Endodermal cell (in vitro differentiated cells): Measurements from ENCODE around the gene SAFB2. TPM values are rescaled to one million over a fixed set of nuclear protein-coding genes. Genes with fewer than 3 reads are reported as not detected.

ENCODE experiments used
- DNase-seq: peaks from one replicate; pipeline ENCODE4 v3.0.0-alpha.2; 2017
- H3K27ac ChIP-seq: 2 replicates; pipeline ENCODE4 v1.5.1; 2013; ENCODE audit warnings: mild to moderate bottlenecking, low read depth, low read length, moderate library complexity
- H3K27me3 ChIP-seq: 2 replicates; pipeline ENCODE4 v1.6.1; 2013; ENCODE audit warnings: mild to moderate bottlenecking, low read length, moderate library complexity; ENCODE audit not compliant: insufficient read depth, control insufficient read depth, poor library complexity, severe bottlenecking
- H3K36me3 ChIP-seq: 2 replicates; pipeline ENCODE4 v1.7.0; 2013; ENCODE audit warnings: mild to moderate bottlenecking, low read length, moderate library complexity; ENCODE audit not compliant: control insufficient read depth, insufficient read depth
- H3K4me1 ChIP-seq: one replicate; pipeline ENCODE4 v1.7.0; 2013; ENCODE audit warnings: low read length; ENCODE audit not compliant: control insufficient read depth, insufficient read depth
- H3K4me3 ChIP-seq: 2 replicates; pipeline ENCODE4 v1.5.1; 2013; ENCODE audit warnings: mild to moderate bottlenecking, low read length, moderate library complexity
- H3K9ac ChIP-seq: 2 replicates; pipeline ENCODE4 v1.6.1; 2013; ENCODE audit warnings: mild to moderate bottlenecking, low read length, moderate library complexity; ENCODE audit not compliant: poor library complexity, severe bottlenecking; ENCODE audit errors: extremely low read depth
- H3K9me3 ChIP-seq: 2 replicates; pipeline ENCODE4 v1.6.1; 2013; ENCODE audit warnings: mild to moderate bottlenecking, low read length, moderate library complexity; ENCODE audit not compliant: control insufficient read depth
- H3K27ac Mint-ChIP-seq: 2 replicates; pipeline ENCODE4 v1.8.0; 2020; ENCODE audit warnings: mixed read lengths
- H3K27me3 Mint-ChIP-seq: 2 replicates; pipeline ENCODE4 v1.8.0; 2021; ENCODE audit warnings: mild to moderate bottlenecking, mixed read lengths; ENCODE audit not compliant: insufficient read depth
- H3K36me3 Mint-ChIP-seq: 2 replicates; pipeline ENCODE4 v1.8.0; 2020; ENCODE audit warnings: low read depth, mixed read lengths
- H3K4me1 Mint-ChIP-seq: 2 replicates; pipeline ENCODE4 v1.8.0; 2020; ENCODE audit warnings: mixed read lengths
- H3K4me3 Mint-ChIP-seq: 2 replicates; pipeline ENCODE4 v1.8.0; 2020; ENCODE audit warnings: mild to moderate bottlenecking, moderate library complexity, mixed read lengths
- H3K9me3 Mint-ChIP-seq: 2 replicates; pipeline ENCODE4 v1.8.0; 2020; ENCODE audit warnings: mild to moderate bottlenecking, mixed read lengths
- WGBS, 2 experiments: methylation state at CpG; one replicate each; pipeline versions ENCODE4 v1.1.5 to v1.1.7; 2013; ENCODE audit warnings: missing lambda C conversion rate in 2 of 2, mixed read lengths in 1 of 2; ENCODE audit not compliant: insufficient coverage in 1 of 2, insufficient read length in 1 of 2; 5-methylcytosine and 5-hydroxymethylcytosine counted together
- total RNA-seq, 2 donors: library from RNA; stranded (reverse); fragmentation: NEBNext Ultra II Directional in 1 of 2; extraction: Animal tissue kit (Norgen Biotek cat#: 25700) in 1 of 2; gene quantifications; 2 replicates in 1 of 2; 3 replicates in 1 of 2; pipeline ENCODE4 v1.2.1, GENCODE V29; 2021
- TF ChIP-seq, protein P1 (sequence below): fragments of 200-600 bp; sonication (generic); conservative IDR thresholded peaks from 2 replicates; pipeline ENCODE4 v1.5.0; 2021; ENCODE audit warnings: antibody characterized with exemption, mild to moderate bottlenecking

The SAFB2 gene
- total RNA-seq, 2 donors from 2014 or later, result 69.2 to 74.6 TPM

- Histone ChIP-seq H3K27me3 (no peaks in the 10 kb centered on the region), H3K36me3 (peaks cover 79% of the 10 kb centered on the region), H3K4me3 (no peak overlapping the region), H3K27ac (no peak overlapping the region), H3K4me1 (no peaks in the 10 kb centered on the region), H3K9ac (no peak overlapping the region), H3K9me3 (no peaks in the 10 kb centered on the region)
- H3K27ac Mint-ChIP-seq, result no peak overlapping the region
- no peaks in the 10 kb centered on the region for H3K9me3 Mint-ChIP-seq
- TF ChIP-seq, protein P1, sequence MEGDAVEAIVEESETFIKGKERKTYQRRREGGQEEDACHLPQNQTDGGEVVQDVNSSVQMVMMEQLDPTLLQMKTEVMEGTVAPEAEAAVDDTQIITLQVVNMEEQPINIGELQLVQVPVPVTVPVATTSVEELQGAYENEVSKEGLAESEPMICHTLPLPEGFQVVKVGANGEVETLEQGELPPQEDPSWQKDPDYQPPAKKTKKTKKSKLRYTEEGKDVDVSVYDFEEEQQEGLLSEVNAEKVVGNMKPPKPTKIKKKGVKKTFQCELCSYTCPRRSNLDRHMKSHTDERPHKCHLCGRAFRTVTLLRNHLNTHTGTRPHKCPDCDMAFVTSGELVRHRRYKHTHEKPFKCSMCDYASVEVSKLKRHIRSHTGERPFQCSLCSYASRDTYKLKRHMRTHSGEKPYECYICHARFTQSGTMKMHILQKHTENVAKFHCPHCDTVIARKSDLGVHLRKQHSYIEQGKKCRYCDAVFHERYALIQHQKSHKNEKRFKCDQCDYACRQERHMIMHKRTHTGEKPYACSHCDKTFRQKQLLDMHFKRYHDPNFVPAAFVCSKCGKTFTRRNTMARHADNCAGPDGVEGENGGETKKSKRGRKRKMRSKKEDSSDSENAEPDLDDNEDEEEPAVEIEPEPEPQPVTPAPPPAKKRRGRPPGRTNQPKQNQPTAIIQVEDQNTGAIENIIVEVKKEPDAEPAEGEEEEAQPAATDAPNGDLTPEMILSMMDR, result no peak
- WGBS, 2 experiments, result 94% methylated on average over 2 of the region's 2 CpGs
- DNase-seq, result no peak
- peaks cover 78% of the 10 kb centered on the region for H3K36me3 Mint-ChIP-seq
- H3K4me1 Mint-ChIP-seq, result peaks cover 1% of the 10 kb centered on the region
- H3K27me3 Mint-ChIP-seq, result no peaks in the 10 kb centered on the region
- H3K4me3 Mint-ChIP-seq, result no peak overlapping the region
Observed at GRCh38 chr19:5642204-5642603, 19.6 kb upstream of the SAFB2 start.

DNA sequence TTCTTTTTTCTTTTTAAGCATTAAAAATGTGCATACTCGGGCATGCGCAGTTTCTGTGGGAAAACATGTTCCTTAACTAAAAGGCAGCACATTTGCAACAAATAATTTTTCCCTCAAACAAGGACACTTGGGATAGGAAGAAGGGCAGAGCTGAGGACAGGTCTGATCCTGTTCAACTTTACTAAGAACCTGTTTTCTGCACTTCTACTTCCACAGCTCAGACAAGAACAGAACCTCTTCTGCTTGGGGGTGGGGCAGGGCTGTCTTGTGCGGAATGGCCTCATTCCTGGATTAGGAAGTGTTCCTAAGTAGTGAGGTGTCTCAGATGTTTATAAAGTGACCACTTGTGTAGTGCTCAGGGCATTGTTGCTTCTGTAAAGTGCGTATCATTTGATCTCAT is 18.6 kb upstream of the SAFB2 start:
- Mint-ChIP-seq H3K27ac (no peak overlapping the region), H3K36me3 (peaks cover 70% of the 10 kb centered on the region)
- no peak overlapping the region for H3K9ac ChIP-seq

GRCh38 chr19:5637971-5638370 is 15.4 kb upstream of the SAFB2 start:
- no peak overlapping the region for H3K9ac ChIP-seq
- peaks cover 1% of the 10 kb centered on the region for H3K4me1 Mint-ChIP-seq
- H3K27me3 Mint-ChIP-seq, result no peaks in the 10 kb centered on the region
- no CpG with 5 or more reads among the region's 1 CpG for WGBS, 2 experiments
- peaks cover 56% of the 10 kb centered on the region for H3K36me3 Mint-ChIP-seq
- H3K27ac ChIP-seq, result no peak overlapping the region
- no peaks in the 10 kb centered on the region for H3K9me3 Mint-ChIP-seq
- H3K27ac Mint-ChIP-seq, result no peak overlapping the region
- no peaks in the 10 kb centered on the region for H3K9me3 ChIP-seq
- H3K27me3 ChIP-seq, result no peaks in the 10 kb centered on the region
- H3K4me3 Mint-ChIP-seq, result no peak overlapping the region
- no peak overlapping the region for H3K4me3 ChIP-seq
- no peak for DNase-seq
- no peaks in the 10 kb centered on the region for H3K4me1 ChIP-seq
- TF ChIP-seq, protein P1, result no peak
- peaks cover 51% of the 10 kb centered on the region for H3K36me3 ChIP-seq

More for the DNA sequence above, 18.6 kb upstream of the SAFB2 start:
- no peaks in the 10 kb centered on the region for H3K27me3 ChIP-seq
- no peak for DNase-seq
- no peaks in the 10 kb centered on the region for H3K27me3 Mint-ChIP-seq
- H3K4me1 ChIP-seq, result no peaks in the 10 kb centered on the region
- no peaks in the 10 kb centered on the region for H3K9me3 Mint-ChIP-seq
- H3K9me3 ChIP-seq, result no peaks in the 10 kb centered on the region
- no peak overlapping the region for H3K27ac ChIP-seq
- H3K4me1 Mint-ChIP-seq, result peaks cover 1% of the 10 kb centered on the region
- WGBS, 2 experiments, result 93 to 100% methylated on average over 3 to 4 of the region's 4 CpGs
- TF ChIP-seq, protein P1, result no peak
- H3K36me3 ChIP-seq, result peaks cover 71% of the 10 kb centered on the region
- H3K4me3 Mint-ChIP-seq, result no peak overlapping the region
- no peak overlapping the region for H3K4me3 ChIP-seq
